ENCODE data around the gene HPSE2. TPM values are rescaled to one million over a fixed set of nuclear protein-coding genes. Genes with fewer than 3 reads are reported as not detected.

HPSE2 gene
- total RNA-seq, 1 experiment from 2014 or later, result not detected

- ChIA-PET CTCF (no interaction called here), POLR2A (no interaction called here)
- Mint-ChIP-seq H3K36me3 (ENCODE audit: insufficient read depth, unreplicated experiment) (no peaks in the 10 kb centered on the region), H3K4me3 (ENCODE audit: unreplicated experiment) (no peak overlapping the region), H3K9me3 (ENCODE audit: unreplicated experiment) (no peaks in the 10 kb centered on the region), H3K4me1 (ENCODE audit: low read depth, unreplicated experiment) (no peaks in the 10 kb centered on the region), H3K27ac (ENCODE audit: unreplicated experiment) (no peak overlapping the region), H3K27me3 (ENCODE audit: insufficient read depth, unreplicated experiment) (no peaks in the 10 kb centered on the region)
- TF ChIP-seq CTCF (IDR thresholded peaks at IDR 0.05; ENCODE audit: insufficient read depth in 1 of 2, low read depth in 1 of 2, low read length in 1 of 2, severe bottlenecking in 1 of 2, unreplicated experiment in 1 of 2), result no peak
- intact Hi-C loops (cut with micrococcal nuclease; ENCODE audit: unreplicated experiment), result no loop called here
- no peak for DNase-seq
- Histone ChIP-seq H3K4me1 (no peaks in the 10 kb centered on the region), H3K4me3 (ENCODE audit: low read depth, low read length) (no peak overlapping the region), H3K9me3 (no peaks in the 10 kb centered on the region), H3K27me3 (replicated peaks; ENCODE audit: control insufficient read depth, insufficient read depth, low read length) (no peaks in the 10 kb centered on the region), H3K36me3 (ENCODE audit: control insufficient read depth, insufficient read depth, low read length) (no peaks in the 10 kb centered on the region)
- no TSS peak for BruUV-seq (replicated peaks)
Observed at GRCh38 chr10:98919899-98920298, 315.8 kb downstream of the HPSE2 start.

- H3K9me3 ChIP-seq, result no peaks in the 10 kb centered on the region
- Mint-ChIP-seq H3K4me3 (ENCODE audit: unreplicated experiment) (no peak overlapping the region), H3K9me3 (ENCODE audit: unreplicated experiment) (no peaks in the 10 kb centered on the region), H3K27me3 (ENCODE audit: insufficient read depth, unreplicated experiment) (no peaks in the 10 kb centered on the region), H3K27ac (ENCODE audit: unreplicated experiment) (no peak overlapping the region), H3K4me1 (ENCODE audit: low read depth, unreplicated experiment) (no peaks in the 10 kb centered on the region), H3K36me3 (ENCODE audit: insufficient read depth, unreplicated experiment) (no peaks in the 10 kb centered on the region)
- no peaks in the 10 kb centered on the region for H3K27me3 ChIP-seq (replicated peaks; ENCODE audit: control insufficient read depth, insufficient read depth, low read length)
- no peak for TF ChIP-seq CTCF (IDR thresholded peaks at IDR 0.05; ENCODE audit: insufficient read depth in 1 of 2, low read depth in 1 of 2, low read length in 1 of 2, severe bottlenecking in 1 of 2, unreplicated experiment in 1 of 2)
- ChIA-PET POLR2A (no interaction called here), CTCF (no interaction called here)
- no peaks in the 10 kb centered on the region for H3K4me1 ChIP-seq
- H3K36me3 ChIP-seq (ENCODE audit: control insufficient read depth, insufficient read depth, low read length), result no peaks in the 10 kb centered on the region
- DNase-seq, result no peak
- no peak overlapping the region for H3K4me3 ChIP-seq (ENCODE audit: low read depth, low read length)
- BruUV-seq (replicated peaks), result no TSS peak
- intact Hi-C loops (cut with micrococcal nuclease; ENCODE audit: unreplicated experiment), result no loop called here
Observed at GRCh38 chr10:98917828-98918227, 317.8 kb downstream of the HPSE2 start.

- Mint-ChIP-seq H3K27me3 (ENCODE audit: insufficient read depth, unreplicated experiment) (no peaks in the 10 kb centered on the region), H3K4me1 (ENCODE audit: low read depth, unreplicated experiment) (no peaks in the 10 kb centered on the region), H3K9me3 (ENCODE audit: unreplicated experiment) (no peaks in the 10 kb centered on the region), H3K36me3 (ENCODE audit: insufficient read depth, unreplicated experiment) (no peaks in the 10 kb centered on the region), H3K27ac (ENCODE audit: unreplicated experiment) (no peak overlapping the region), H3K4me3 (ENCODE audit: unreplicated experiment) (no peak overlapping the region)
- ChIA-PET POLR2A (no interaction called here), CTCF (no interaction called here)
- intact Hi-C loops (cut with micrococcal nuclease; ENCODE audit: unreplicated experiment), result no loop called here
- H3K27me3 ChIP-seq (replicated peaks; ENCODE audit: control insufficient read depth, insufficient read depth, low read length), result no peaks in the 10 kb centered on the region
- H3K4me1 ChIP-seq, result no peaks in the 10 kb centered on the region
- TF ChIP-seq CTCF (IDR thresholded peaks at IDR 0.05; ENCODE audit: insufficient read depth in 1 of 2, low read depth in 1 of 2, low read length in 1 of 2, severe bottlenecking in 1 of 2, unreplicated experiment in 1 of 2), result no peak
- no peaks in the 10 kb centered on the region for H3K36me3 ChIP-seq (ENCODE audit: control insufficient read depth, insufficient read depth, low read length)
- DNase-seq, result no peak
- H3K4me3 ChIP-seq (ENCODE audit: low read depth, low read length), result no peak overlapping the region
- H3K9me3 ChIP-seq, result no peaks in the 10 kb centered on the region
- BruUV-seq (replicated peaks), result no TSS peak
Observed at GRCh38 chr10:98916526-98917125, 319.0 kb downstream of the HPSE2 start.

Measured in Caco-2 (cell line).